ENCODE results near the gene CD226.
"Not testable (repeated sequence)": the region's sequence is repeated elsewhere in the genome, so short reads cannot be mapped to it uniquely, and the experiment has no call there.

Gene CD226

GRCh38 chr18:69956665-69957620 is 9.3 kb upstream of the CD226 start:
- DNase-seq (ENCODE audit: low read depth in 2 of 2): no peak

- DNase-seq (ENCODE audit: low read depth in 2 of 2): no peak
Measured at GRCh38 chr18:69956057-69956456, 8.4 kb upstream of the CD226 start.

GRCh38 chr18:69954719-69955480 is 7.2 kb upstream of the CD226 start:
- DNase-seq (ENCODE audit: low read depth in 2 of 2): no peak

- no peak for DNase-seq (ENCODE audit: low read depth in 2 of 2)
Measured at GRCh38 chr18:69953191-69953590, 5.5 kb upstream of the CD226 start.

GRCh38 chr18:69951182-69951581 is 3.5 kb upstream of the CD226 start:
- DNase-seq (ENCODE audit: low read depth in 2 of 2): no peak

GRCh38 chr18:69949538-69949936 is 1.9 kb upstream of the CD226 start:
- no peak for DNase-seq (ENCODE audit: low read depth in 2 of 2)

GRCh38 chr18:69948919-69949537 is 1.4 kb upstream of the CD226 start:
- DNase-seq (ENCODE audit: low read depth in 2 of 2): peak in 1 of 2 donors; percentile 56

GRCh38 chr18:69948256-69948655 is 583 bp upstream of the CD226 start:
- DNase-seq (ENCODE audit: low read depth in 2 of 2): no peak

GRCh38 chr18:69946608-69947155 is 991 bp downstream of the CD226 start:
- no peak for DNase-seq (ENCODE audit: low read depth in 2 of 2)

GRCh38 chr18:69945220-69946114 is 2.2 kb downstream of the CD226 start:
- no peak for DNase-seq (ENCODE audit: low read depth in 2 of 2)

- DNase-seq (ENCODE audit: low read depth in 2 of 2): no peak
Measured at GRCh38 chr18:69944436-69944835, 3.2 kb downstream of the CD226 start.

GRCh38 chr18:69943021-69943420 is 4.7 kb downstream of the CD226 start:
- DNase-seq (ENCODE audit: low read depth in 2 of 2): no peak

- DNase-seq (ENCODE audit: low read depth in 2 of 2): no peak
Measured at GRCh38 chr18:69941183-69941582, 6.5 kb downstream of the CD226 start.

- DNase-seq (ENCODE audit: low read depth in 2 of 2): not testable (repeated sequence)
Measured at GRCh38 chr18:69939812-69940211, 7.9 kb downstream of the CD226 start.

GRCh38 chr18:69936191-69936558 is 11.5 kb downstream of the CD226 start:
- DNase-seq (ENCODE audit: low read depth in 2 of 2): no peak

GRCh38 chr18:69935319-69936190 is 12.1 kb downstream of the CD226 start:
- peak; percentile 62 to 77 for DNase-seq (ENCODE audit: low read depth in 2 of 2)

GRCh38 chr18:69934601-69935265 is 12.9 kb downstream of the CD226 start:
- DNase-seq (ENCODE audit: low read depth in 2 of 2): no peak

- DNase-seq (ENCODE audit: low read depth in 2 of 2): no peak
Measured at GRCh38 chr18:69929041-69929774, 18.5 kb downstream of the CD226 start.

- no peak for DNase-seq (ENCODE audit: low read depth in 2 of 2)
Measured at GRCh38 chr18:69916412-69916811, 31.3 kb downstream of the CD226 start.

Data from stimulated activated CD4-positive, alpha-beta T cell treated with anti-CD3 and anti-CD28 coated beads, Interleukin-4, amount 100 ng/mL, for 48 hours (primary cell).